GM12891 (cell line): Measurements from ENCODE around the gene BTBD9.

ENCODE experiments used
- PAX5 ChIP-seq: IDR thresholded peaks from 2 replicates; pipeline ENCODE4 v1.6.1; 2011; ENCODE audit warnings: low read length, moderate library complexity, mild to moderate bottlenecking; ENCODE audit not compliant: insufficient read depth, severe bottlenecking
- POLR2A ChIP-seq: IDR thresholded peaks from 2 replicates; pipeline ENCODE4 v1.6.1; 2011; ENCODE audit warnings: low read depth, low read length, control low read depth
- POLR2AphosphoS5 ChIP-seq: IDR thresholded peaks from 2 replicates; pipeline ENCODE4 v1.6.1; 2011; ENCODE audit warnings: low read depth, low read length, control low read depth
- SPI1 ChIP-seq: IDR thresholded peaks from 2 replicates; pipeline ENCODE4 v1.6.1; 2011; ENCODE audit warnings: low read depth, low read length, control low read depth
- TAF1 ChIP-seq: IDR thresholded peaks from 2 replicates; pipeline ENCODE4 v1.6.1; 2011; ENCODE audit warnings: low read depth, low read length, control low read depth

DNA sequence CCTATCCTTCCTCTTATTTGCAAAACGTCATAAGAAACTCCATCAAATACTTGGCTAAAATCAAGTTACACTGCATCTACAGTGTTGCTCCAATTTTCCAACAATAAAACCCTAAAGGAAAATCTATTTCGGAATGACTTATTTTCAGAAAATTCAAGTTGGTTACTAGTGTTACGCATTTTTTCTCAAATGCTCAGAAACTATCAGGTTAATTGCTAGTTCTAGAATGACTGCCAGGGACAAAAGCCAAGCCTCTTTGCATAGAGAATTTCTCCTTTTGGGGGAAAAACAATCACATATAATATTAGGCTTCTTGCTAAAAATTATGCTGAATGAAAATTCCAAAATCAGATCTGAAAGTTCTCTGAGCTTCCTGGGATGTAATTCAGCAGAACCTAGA is 210.2 kb downstream of the BTBD9 start:
- no peak for TF ChIP-seq POLR2AphosphoS5
- TF ChIP-seq POLR2A: no peak
- no peak for TF ChIP-seq TAF1
- no peak for TF ChIP-seq SPI1
- no peak for TF ChIP-seq PAX5
